IPS-18c (cell line): ENCODE results near the gene MYH16.
"Not testable (repeated sequence)": the region's sequence is repeated elsewhere in the genome, so short reads cannot be mapped to it uniquely, and the experiment has no call there.

Experiments
- H3K4me3 ChIP-seq: 2 replicates; pipeline ENCODE4 v1.7.0; 2013; ENCODE audit warnings: low read depth, mild to moderate bottlenecking, low read length, moderate library complexity; ENCODE audit not compliant: insufficient read depth
- H3K9me3 ChIP-seq: one replicate; pipeline ENCODE4 v1.6.1; 2013; ENCODE audit warnings: mild to moderate bottlenecking, low read length, moderate library complexity; ENCODE audit not compliant: control insufficient read depth, insufficient read depth

MYH16 gene

DNA sequence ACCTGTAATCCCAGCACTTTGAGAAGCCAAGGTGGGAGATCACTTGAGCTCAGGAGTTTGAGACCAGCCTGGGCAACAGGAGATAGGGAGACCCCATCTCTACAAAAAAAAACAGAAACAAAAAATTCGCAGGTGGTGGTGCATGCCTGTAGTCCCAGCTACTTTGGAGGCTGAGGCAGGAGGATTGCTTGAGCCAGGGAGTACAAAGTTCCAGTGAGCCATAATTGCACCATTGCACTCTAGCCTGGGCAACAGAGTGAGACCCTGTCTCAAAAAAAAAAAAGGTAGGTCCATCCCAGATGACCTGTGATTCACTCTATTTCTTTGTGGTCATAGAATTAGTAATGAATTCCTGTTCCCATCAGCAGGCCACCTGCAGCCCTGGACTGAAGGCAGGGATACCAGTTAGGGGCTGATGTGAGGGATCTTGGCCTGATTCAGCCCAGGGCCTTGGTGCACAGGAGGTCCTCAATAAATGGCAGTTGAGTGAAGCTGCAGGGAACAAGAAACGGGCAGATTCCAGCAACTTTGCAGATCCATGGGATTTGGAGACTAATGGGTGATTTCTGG, at the start of gene MYH16:
Gene MYH16 (plus strand): TSS at position 364 of the 570 bp plus-strand sequence.
- Histone ChIP-seq H3K4me3 (no peak within 1 kb of the TSS), H3K9me3 (no peaks in the 10 kb centered on the region)

DNA sequence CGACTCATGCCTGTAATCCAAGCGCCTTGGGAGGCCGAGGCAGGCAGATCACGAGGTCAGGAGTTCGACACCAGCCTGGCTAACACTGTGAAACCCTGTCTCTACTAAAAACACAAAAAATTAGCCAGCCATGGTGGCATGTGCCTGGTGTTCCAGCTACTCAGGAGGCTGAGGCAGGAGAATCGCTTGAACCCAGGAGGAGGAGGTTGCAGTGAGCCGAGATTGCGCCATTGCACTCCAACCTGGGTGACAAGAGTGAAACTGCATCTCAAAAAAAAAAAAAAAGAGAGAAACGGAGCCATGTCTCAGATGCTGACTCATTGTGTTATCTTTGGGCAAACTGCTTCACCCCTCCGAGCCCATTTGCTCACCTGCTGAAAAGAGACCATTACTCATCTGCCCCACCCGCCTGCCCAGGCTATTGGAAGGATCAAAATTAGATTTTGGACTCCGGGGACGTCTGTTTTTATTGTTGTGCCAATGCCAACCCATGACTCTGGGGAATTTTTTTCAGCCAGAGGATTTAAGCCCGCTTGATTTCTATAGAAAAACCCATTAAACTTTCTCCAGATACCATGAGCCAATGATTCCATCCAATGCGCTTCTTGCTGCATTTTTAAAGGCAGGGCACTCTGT, 48.3 kb upstream of the MYH16 start:
- not testable (repeated sequence) for H3K9me3 ChIP-seq, H3K4me3 ChIP-seq

DNA sequence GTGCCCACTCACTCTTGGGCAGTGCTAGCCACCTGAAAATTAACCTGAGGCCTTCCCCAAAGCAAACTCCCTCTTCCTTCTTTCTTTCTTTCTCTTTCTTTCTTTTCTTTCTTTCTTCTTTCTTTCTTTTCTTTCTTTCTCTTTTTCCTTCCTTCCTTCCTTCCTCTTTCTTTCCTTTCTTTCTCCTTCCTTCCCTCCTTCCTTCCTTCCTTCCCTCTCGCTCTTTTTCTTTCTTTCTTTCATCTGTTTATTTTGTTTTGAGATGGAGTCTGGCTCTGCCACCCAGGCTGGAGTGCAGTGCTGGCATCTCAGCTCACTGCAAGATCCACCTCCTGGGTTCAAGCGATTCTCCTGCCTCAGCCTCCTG, 47.8 kb upstream of the MYH16 start:
- no peak overlapping the region for H3K4me3 ChIP-seq
- no peaks in the 10 kb centered on the region for H3K9me3 ChIP-seq

DNA sequence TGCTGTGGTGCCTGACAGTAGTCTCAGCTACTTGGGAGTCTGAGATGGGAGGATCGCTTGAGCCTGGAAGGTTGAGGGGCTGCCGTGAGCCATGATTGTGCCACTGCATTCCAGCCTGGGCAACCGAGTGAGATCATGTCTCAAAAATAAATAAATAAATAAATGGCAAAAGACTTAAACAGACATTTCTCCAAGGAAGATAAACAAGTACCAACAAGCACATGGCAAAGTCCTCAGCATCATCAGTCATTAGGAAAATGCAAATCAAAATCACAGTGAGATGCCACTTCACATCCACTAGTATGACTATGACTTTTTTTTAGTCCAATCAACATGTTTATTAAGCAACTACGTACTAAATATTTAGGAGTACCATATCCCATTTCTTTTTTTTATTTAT, 43.4 kb upstream of the MYH16 start:
- no peaks in the 10 kb centered on the region for H3K9me3 ChIP-seq
- H3K4me3 ChIP-seq = no peak overlapping the region

DNA sequence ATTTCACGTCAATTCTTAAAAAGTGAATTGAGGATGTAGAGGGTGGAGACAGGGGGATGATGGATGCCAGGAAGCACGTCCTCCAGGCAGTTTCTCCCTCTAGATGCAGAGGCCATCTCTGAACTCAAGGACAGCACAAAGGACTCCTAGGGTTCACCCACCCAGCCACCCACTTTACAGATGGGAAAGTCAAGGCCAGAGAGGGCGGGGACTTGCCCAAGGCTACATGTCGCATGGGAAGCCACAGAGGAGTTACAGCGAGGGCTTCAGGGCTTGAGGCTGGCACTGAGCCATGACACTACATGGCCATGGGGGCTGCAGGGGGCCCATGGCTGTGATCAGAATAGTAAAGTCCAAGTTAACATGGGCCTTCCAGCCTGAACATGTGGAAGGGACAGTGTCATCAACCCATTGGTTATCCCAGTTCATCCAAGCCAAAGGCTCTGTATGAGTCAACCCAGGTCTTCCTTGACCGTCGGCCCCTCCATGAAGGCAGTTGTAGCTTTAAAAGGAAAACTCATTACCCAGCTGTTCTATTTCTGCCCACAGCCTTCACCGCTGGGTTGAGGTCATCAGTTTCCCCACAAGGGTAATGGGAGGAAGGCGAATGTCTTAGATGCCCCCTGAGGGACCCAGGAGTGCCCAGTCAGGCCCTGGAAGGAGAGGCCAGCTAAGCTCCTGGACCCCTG, 40.4 kb upstream of the MYH16 start:
- no peak overlapping the region for H3K4me3 ChIP-seq
- no peaks in the 10 kb centered on the region for H3K9me3 ChIP-seq

DNA sequence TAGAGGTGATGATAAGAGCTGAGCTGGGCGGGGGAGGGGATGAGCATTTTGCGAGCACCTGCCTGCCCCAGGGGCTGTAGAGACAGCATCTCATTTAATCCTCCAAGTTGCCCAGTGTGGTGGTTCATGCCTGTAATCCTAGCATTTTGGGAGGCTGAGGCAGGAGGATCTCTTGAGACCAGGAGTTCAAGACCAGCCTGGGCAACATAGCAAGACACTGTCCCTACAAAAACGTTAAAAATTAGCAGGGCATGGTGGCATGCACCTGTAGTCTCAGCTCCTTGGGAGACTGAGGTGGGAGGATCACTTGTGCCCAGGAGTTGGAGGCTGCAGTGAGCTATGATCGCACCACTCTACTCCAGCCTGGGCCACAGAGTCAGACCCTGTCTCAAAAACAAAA, 39.7 kb upstream of the MYH16 start:
- not testable (repeated sequence) for H3K9me3 ChIP-seq, H3K4me3 ChIP-seq

DNA sequence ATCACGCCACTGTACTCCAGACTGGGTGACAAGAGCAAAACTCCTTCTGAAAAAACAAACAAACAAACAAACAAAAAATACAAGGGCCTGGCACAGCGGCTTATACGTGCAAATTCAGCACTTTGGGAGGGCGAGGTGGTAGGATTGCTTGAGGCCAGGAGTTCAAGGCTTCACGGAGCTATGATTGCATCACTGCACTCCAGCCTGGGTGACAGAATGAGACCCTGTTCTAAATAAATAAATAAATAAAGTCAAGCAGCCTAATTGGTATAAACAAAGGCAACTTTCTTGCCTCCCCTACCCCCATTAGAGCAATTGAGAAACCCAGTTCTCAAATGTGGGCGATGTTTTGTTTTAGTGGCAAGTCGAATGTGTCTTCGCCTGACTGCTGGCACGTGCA, 38.5 kb upstream of the MYH16 start:
- H3K9me3 ChIP-seq = no peaks in the 10 kb centered on the region
- no peak overlapping the region for H3K4me3 ChIP-seq

DNA sequence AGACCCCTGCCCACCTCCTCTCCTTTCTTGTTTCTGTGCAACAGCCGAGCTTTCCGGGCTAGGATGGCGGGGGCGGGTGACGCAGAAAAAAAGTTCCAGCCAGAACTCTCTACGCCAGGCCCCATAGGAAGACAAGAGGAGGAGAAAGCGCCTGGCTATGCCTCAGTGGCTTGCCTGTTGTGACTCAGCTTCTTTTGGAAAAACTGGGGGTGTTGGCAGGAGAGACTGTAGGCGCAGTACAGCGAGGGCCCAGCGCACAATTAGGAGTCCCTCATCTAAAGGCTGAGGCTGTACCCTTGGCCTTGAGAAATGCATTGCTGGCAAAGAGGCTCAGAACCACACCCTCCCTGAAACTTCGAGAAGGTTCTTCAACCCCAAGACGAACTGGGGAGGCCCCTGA, 36.7 kb upstream of the MYH16 start:
- no peak overlapping the region for H3K4me3 ChIP-seq
- H3K9me3 ChIP-seq = no peaks in the 10 kb centered on the region

DNA sequence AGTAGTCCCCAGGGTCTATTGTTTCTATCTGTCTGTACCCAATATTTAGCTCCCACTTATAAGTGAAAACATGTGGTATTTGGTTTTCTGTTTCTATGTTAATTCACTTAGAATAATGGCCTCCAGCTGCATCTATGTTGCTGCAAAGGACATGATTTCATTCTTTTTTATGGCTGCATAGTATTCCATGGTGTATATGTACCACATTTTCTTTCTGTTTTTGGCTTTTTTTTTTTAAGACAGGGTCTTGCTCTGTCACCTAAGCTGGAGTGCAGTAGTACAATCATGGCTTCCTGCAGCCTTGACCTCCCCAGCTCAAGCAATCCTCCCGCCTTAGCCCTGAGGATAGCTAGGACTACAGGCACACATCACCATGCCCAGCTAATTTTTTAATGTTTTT, 34.8 kb upstream of the MYH16 start:
- not testable (repeated sequence) for H3K4me3 ChIP-seq, H3K9me3 ChIP-seq

DNA sequence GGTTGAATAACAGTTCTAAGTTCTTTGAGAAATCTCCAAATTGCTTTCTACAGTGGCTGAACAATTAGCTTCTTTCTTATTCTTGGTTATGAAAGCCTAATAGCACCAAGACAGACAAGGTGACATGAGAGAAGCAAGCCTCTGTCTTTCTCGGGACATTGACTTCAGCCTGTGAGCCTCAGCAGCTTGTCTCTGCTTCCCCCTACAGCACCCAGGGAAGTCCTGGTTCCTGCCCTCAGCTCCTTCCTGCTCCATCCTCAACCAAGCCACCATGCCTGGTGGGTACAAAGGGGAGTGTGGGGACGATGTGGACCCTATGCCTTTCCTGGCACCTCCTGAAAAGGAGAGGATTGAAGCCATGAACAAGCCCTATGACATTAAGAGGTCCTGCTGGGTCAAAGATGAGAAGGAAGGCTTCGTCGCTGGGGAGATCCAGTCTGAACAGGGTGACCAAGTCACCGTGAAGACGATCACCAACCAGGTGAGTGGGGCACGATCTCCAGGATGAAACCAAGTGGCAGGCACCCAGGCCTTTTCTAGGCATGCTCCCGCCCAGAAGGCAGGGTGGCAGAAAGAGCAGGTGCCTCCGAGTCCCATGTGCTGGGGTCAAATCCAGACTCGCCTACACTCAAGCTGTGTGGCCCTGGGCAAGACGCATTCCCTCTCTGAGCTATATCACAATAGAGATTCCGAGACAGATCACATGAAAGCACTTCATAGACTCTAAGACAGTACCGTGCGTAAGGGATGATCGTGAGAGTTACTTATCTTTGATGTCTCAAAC, 33.9 kb upstream of the MYH16 start:
- no peaks in the 10 kb centered on the region for H3K9me3 ChIP-seq
- no peak overlapping the region for H3K4me3 ChIP-seq

DNA sequence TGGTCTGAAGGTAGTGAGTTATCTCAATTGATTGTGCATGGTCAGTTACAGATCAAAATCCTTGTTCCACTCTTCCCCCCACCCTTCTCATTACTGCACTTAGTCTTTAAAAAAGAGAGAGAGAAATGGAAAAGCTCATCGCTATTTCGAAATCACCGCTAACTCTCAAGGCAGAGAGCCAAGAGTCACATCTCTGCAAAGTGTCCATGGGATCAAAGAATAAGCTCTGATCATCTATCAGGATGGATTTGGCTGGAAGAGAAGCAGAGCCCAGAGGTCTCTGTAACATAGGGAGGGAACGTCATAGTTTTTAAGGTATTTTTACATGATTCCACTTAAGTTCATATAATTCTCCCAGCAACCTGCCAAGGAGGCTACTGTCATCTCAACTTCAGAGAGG, 30.0 kb upstream of the MYH16 start:
- Histone ChIP-seq H3K4me3 (no peak overlapping the region), H3K9me3 (no peaks in the 10 kb centered on the region)

DNA sequence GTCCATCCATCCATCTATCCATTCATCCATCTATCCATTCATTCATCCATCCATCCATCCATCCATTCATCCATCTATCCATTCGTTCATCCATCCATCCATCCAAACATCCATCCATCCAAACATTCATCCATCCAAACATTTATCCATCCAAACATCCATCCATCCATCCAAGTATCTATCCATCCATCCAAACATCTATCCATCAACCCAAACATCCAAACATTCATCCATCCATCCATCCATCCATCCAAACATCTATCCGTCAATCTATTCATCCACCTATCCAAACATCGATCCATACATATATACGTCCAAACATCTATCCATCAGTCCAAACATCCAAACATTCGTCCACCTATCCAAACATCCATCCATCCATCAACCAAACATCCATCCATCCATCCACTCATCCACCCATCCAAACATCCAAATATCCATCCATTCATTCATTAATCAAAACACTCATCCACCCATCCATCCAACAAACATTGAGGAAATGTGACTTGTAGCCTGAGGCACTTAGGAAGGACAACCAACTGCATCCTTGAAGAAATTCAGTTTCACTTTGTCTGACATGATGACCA, 28.8 kb upstream of the MYH16 start:
- no peak overlapping the region for H3K4me3 ChIP-seq
- no peaks in the 10 kb centered on the region for H3K9me3 ChIP-seq

DNA sequence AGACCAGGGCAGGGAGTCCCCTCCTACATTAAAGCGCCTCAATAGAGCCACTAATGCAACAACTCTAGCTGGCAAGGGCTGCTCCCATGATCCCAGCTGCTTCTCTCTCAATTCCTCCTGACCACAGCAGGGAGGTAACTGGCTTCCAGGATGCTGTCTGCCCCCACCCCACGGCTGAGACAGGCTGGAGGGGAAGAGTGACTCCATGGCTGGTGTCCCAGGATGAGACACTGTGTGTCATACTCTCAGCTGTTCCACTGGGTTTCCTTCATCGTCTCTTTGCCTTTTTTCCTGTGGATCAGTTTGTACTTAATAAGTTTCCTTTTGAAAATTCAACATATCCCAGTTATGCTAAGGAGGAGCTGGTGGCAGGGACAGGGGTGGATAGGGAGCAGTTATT, 27.7 kb upstream of the MYH16 start:
- Histone ChIP-seq H3K9me3 (no peaks in the 10 kb centered on the region), H3K4me3 (no peak overlapping the region)

DNA sequence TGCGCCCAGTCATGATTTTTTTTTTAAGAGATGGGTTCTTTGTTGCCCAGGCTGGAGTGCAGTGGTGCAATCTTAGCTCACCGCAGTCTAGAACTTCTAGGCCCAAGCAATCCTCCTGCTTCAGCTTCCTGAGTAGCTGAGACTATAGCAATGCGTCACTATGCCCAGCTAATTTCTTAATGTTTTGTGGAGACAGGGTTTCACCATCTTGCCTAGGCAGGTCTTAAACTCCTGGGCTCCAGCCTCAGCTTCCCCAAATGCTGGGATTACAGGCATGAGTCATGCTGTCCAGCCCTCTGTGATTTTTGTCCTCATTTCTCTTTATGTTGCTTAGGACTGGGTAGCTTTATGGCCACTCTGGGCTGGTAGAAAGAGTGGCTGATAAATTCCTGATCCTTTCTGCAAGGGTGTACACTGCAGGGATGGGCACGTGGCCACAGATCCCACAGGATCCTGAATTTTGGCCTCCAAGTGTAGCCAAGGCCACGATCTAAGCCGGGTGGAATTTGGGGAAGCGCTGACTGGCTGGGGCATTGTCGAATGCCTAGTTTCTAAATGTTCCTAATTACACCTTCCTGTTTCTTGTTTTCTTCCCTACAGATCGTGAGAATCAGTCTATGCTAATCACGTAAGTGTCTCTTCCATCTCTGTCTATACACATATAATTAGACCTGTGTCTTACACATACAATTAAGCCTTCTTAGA, 24.1 kb upstream of the MYH16 start:
- H3K4me3 ChIP-seq = no peak overlapping the region
- H3K9me3 ChIP-seq = no peaks in the 10 kb centered on the region

DNA sequence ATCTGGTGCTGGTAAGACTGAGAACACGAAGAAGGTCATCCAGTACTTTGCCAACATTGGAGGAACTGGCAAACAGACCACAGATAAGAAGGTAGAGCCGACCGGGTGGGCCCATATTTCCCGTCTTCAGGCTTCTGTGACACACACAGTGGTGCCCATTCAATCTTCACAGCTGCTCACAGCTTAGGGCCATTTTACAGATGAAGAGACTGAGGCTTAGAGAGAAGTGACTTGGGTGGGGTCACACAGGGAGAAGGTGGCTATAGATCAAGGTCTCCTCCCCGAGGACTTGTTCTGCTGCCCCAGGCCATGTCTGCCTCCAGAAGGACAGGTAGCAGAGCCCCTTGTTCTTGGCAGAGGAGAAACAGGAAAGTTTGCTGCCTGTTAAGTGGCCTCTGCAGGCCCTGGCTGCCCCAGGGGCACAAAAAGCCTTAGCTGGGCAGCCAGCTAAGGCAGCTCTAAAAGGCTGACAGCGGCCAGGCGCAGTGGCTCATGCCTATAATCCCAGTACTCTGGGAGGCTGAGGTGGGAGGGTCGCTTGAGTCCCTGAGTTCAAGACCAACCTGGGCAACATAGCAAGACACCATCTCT, 22.6 kb upstream of the MYH16 start:
- no peak overlapping the region for H3K4me3 ChIP-seq
- no peaks in the 10 kb centered on the region for H3K9me3 ChIP-seq

DNA sequence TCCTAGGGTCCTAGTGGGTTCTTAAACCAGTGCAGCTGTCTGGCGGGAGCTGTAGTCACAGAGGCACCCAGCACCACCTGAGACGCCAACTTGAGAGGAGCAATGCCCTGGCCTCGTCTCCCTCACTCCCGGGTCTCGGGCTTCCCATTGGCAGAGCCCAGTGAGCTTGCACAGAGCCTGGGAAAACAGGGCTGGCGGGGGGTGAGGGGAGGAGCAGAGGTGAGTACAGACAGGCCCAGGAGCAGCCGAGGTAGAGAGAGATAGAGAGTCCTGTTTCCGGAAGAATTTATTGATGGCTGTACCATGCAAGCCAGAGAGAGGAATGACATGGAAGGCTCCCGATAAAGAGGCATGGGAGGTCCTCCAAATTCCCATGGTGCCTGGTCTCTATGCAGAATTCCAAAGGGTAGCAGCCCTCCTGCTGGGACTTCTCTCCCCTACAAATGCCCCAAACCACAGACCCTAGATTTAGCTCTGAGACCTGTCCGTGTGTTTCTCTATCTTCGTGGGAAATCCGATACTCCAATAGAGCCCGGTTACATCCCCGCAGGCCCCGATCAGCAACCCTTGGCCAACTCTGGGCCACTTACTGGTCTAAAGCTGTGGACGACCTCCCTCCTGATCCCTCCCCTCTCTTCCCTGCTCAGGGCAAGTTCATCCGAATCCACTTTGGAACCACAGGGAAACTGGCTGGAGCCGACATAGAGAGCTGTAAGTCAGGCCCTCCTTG, 20.3 kb upstream of the MYH16 start:
- no peaks in the 10 kb centered on the region for H3K9me3 ChIP-seq
- no peak overlapping the region for H3K4me3 ChIP-seq
